Activated CD4-positive, alpha-beta T cell treated with anti-CD3 and anti-CD28 coated beads for 24 hours (primary cell): Measurements from ENCODE around the gene FSIP1.
A peak's percentile ranks its signal among the peaks of the same experiment; 100 is the strongest.

Experiments used
- DNase-seq, 2 donors: peaks; one replicate each; pipeline ENCODE4 v3.0.0-alpha.2; 2020; ENCODE audit warnings: low read depth in 2 of 2

Gene FSIP1

DNA sequence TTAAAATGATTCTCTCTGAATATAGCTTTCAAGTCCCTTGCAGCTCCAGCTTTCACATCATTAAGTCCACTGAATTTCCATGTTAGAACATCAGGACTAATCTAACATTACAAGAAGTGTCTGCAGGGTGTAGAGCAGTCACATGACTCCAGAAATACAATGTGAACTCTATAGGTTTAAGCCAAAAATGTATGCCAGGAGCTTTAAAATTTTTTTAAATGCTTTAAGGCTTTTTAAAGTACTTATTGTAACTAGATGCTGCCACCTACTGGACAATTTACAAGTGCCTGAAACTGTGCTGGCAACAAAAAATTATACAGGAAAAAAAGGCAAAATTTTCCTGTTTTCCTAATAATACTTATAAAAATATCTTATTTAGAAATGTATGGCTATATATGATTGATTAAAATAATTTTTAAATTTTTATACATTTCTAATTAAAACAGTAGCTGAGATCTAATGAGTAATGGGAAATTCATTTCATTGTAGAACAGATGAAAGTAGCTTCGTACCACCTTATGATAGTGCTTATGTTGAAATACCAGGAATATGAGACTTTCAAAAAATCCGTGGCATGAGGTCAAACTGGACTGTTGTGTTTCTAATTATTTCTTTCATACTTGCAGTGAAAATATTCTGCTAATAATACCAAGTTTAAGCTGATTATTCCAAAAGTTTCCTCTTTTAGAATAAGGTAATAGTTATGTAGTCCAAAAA, 25.7 kb downstream of the FSIP1 start:
- DNase-seq = peak in 1 of 2 donors; percentile 7

DNA sequence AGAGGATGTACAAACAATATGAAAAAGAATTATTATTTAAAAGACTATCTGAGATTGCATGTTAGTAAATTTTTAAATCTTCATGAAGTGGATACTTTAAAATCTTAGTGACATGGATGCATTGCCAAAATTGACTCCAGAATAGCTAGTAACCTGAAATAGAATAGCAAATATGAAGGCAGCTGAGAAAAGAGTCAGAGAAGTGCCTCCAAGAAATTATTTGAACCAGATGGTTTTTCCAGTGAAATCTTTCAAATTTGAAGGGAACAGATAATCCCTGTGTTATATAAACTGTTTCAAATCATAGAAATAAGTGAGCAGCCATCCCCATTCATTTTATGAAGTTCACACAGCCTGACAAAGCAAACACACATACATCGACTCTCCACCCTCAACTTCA, 29.6 kb downstream of the FSIP1 start:
- no peak for DNase-seq

DNA sequence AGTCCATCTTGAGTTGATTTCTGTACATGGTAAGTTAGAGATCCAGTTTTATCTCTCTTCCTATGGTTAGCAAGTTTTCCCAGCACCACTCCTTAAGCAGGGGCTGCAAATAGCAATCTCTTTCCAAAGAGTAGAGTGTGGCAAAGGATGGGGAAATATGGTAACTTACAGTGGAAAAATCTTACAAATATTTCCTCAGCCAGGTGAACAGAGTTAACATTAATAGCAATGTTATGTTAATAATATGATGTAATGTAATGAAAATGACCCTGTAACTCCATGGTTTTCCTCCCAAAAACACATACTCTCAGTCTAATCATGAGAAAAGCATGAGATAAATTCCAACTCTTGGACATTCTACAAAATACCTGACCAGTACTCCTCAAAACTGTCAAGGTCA, 30.4 kb downstream of the FSIP1 start:
- DNase-seq = no peak

DNA sequence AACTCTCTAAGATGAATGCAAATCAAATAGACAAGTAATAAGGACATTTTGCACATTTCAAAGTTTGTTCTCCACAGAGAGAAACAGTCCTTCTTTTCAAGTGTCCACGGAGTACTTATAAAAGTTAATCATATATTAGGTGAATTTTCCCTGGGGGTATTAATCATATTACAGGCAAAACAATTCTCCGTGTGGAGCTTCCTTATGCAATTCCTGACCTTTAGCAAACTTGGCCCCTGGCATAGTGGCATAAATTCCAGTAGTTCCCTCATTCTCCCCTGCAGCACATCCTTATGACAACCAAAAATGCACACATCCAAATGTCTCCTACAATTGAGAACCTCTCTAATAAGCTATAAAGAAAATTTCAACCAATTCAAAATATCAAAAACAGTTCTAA, 34.4 kb downstream of the FSIP1 start:
- DNase-seq = no peak

DNA sequence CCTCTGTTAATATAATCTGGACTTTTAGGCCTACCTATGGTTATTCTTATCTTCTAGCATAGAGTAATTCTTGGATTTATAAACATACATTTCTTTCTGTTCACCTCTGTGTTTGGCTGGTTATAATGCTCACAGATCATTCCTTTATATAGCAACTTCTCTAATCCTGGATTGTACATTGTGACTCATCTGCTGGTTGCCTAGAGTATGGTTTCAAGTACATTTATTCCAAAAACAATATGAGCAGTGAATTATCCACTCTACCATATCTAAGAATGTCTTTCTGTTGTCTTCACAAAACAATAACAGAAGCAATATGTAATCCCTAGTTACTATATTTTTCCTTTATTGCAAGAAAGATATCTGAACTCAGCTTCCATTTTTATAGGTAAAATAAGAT, 35.3 kb downstream of the FSIP1 start:
- DNase-seq = no peak

DNA sequence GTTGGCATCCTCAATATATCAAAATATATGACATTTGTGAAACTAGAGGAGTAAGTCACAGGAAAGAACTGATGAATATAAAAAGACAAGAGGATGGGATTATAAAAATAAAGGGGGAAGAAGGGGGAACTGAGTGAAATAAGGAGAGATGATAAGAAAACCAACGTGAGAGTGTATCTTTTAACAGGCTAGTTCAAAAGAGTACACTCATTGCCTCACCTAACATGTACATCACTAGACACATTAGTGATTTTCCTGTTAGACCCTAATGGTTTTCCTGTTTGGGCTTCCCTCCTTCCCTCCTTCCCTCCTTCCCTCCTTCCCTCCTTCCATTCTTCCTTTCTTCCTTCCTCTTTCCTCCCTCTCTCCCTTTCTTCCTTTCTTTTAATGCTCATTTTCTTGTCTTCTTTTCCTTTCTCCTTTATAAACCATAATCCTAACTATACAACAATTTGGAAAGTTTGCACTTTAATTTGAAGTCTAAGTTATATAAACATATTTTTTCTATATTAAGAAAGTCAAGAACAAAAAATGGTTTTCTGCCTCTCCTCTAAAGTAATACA, 35.8 kb downstream of the FSIP1 start:
- no peak for DNase-seq

DNA sequence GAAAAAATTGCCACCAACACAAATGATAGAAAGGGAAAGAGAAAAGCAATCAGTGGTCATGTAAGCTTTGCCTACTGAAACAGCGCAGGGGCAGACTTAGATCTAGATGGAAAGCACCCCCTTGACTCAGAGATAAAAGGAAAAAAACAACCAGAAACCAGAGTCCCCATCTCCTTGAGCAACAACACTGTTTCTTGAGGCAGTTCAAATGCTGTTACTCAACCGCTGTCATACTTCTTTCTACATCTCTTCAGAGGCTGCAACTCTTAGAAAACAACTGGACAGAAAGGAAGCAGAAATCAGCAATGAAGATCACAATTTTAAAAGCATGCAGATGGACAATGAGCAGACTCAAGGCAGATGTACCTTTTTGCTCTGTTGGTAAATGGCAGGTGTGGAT, 36.5 kb downstream of the FSIP1 start:
- no peak for DNase-seq

DNA sequence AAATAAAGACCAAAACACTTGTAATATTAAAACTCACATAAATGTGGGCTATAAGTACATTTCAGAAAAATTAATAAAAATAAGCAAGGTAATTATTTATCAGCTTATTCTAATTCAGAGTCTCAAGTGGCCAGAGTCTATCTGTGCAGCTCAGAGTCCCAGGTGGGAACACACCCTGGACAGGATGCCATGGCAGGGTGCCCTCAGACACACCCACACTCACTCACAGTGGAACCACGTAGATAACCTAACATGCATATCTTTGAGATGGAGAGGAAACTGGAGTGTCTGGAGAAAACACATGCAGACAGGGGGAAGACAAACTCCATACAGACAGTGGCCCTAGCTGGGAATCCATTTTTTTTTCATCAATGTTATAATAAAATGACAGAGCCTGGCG, 37.2 kb downstream of the FSIP1 start:
- DNase-seq = no peak

DNA sequence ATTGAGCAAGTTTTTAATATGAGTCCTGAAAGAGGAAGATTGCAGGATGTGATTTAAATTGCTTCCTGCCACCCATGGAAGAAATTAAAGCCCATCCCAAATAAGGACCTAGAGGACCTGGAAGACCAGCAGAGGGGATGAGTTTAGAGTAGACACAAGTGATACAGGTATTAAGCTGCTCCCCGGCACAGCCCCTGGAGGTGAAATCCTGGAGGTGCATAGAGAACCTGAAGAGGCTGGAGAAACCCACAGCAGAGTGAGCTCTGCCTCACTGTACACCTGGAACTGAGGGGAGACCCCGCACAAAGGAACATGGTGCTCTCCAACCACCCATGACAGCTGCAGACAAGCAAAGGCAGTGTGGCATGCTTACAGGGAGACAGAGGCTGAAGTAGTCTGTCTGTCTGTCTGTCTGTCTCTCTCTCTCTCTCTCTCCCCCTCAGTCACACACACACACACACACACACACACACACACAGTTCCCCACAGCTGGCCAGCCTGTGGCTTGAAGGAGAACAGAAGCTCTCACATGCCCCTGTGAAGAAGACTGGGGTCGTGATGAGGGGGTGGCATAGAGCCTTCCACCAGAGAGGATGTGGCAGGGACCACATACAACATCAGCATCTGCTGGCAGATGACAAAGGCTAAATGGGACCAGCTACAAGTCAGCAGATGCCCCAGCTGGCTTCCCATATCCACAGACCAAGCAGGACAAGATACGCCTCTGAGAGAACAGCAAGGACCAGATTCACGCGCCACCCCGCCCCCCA, 38.1 kb downstream of the FSIP1 start:
- no peak for DNase-seq

DNA sequence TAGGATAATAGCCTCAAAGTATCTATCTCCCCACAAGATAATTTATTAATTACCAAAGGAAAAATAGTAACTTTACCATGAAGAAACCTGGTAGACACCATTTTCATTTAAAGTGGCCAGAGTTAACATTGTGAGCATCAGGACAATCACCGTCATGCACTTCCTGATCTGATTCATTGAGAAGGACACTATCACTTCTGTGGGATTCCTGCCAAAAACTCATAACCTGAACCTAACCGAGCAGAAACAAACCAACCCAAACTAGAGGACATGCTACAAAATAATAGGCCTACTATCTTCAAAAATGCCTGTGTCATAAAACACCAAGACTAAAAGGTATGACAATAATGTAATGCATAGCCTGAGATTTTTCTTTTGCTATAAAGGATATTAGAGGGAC, 39.0 kb downstream of the FSIP1 start:
- no peak for DNase-seq

DNA sequence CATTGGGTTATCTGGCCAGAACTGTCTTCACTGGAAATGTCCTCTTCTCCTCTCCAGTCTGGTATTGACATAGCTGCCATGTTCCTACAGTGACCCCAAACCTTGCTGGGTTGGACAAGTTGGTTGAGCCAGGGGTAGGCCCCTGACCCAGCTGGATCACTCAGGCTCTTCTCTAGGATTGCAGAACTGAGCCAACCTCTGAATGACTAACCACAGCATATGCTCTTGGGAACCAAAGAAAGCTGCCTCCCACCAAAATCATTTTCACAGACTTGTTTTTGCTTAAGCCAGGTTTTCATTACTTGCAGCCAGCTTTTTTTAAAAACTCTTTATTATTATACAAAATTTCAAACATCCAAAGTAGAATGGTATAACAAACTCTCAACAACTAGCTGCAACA, 41.4 kb downstream of the FSIP1 start:
- DNase-seq = no peak

DNA sequence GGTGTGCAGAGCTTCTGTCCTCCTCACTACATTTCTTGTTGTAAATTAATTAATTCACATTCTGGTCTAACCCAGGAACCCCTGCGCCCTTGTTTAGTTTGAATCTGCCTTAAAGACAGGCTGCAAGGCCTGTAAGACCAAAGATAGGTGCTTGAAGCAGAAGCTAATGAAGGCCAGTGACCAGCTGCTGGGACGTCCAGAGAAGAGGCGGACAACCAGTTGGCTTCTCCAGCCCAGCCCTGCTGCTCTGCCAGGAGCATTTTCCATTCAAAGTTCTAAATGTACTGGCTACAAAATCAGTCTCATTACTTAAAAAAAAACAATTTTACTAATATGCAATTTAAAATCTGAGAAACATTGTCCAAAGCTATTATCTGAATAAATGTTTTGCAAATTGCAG, 43.6 kb downstream of the FSIP1 start:
- DNase-seq = no peak

DNA sequence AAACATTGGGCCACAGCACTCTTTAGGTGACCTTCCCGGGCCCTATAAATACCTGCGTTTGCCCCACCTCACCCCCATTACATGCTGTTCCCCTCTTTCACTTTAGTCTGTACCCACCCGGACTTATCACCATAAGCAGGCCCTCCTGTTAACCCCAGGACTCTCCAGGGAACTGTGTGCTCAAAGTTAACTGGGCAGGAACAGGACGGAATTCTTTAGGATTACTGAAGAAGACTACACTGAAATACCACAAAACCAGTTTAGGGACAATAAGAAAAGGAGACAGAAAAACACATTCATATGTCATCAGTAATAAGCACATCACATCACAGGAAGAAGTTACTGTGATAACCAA, 45.5 kb downstream of the FSIP1 start:
- no peak for DNase-seq

DNA sequence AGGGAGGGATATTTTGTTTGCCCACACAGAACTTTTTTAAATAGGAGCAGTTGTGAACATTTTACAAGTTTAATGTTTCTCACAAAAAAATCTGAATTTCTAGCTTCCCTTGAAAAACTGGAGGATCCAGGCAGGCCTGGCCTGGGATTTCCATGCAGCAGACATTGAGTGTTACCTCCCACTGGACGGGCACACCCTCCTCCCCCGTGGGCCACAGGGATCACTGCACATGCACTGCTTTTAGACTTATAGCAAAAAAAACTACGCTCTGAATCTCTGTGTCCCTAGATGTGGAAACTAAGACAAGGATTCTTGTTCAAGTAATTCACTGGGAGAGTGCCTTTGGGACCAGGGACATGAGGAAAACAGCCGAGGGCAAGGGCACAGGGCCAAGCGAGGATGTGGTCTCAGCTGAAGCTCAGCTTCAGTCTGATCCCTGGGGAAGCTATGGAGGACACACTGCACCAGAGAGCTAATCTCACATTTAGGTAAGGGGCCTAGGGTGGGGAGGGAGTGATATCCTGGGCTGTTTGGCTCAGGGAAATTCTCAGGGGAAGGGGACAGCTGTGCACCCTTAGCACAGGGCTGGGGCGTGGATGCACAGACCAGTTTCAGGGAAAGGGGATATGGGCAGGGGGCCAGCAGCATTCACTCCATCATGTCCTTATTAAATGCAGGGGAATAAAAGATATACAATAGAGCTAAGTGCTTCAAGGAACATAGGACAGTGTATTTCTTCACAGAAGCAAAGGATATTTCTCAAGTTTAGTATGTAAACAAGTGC, 46.0 kb downstream of the FSIP1 start:
- no peak for DNase-seq

DNA sequence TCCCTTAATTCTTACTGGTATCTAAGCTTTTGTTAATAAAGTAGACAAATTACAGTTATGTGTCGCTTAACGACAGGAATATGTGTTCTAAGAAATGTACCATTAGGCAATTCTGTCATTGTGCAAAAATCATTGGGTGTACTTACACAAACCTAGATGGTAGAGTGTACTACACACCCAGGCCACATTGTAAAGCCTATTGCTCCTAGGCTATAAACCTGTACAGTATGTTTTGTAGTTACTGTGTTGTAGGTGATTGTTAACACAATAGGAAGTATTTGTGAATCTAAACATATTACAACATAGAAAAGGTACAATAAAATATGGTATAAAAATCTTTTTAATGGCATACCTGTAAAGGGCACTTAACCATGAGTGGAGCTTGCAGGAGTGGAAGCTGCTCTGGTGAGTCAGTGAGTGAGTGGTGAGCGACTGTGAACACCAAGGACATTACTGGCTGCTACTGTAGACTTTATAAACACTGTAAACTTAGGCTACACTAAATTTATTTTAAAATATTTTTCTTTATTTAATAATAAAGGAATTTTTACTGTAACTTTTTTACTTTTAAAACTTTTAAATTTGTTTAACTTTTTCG, 47.4 kb downstream of the FSIP1 start:
- no peak for DNase-seq

DNA sequence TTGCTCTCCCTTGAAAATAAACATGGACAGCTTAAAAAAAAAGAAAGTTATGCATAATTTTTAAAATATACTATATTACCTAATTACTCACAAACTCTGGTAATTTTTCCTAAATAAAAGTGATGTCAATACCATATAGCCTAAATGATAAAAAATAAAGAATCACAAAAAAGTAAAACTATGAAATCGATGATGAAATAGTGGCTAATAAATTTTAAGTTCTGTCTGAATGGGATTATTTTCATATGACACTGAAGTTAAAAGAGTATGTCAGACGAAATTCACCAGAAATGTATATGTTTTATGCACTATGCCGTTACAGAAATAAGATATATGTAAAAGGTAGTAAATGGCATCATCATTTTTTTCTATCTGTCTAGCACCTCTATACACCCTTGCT, 51.4 kb downstream of the FSIP1 start:
- DNase-seq = no peak

DNA sequence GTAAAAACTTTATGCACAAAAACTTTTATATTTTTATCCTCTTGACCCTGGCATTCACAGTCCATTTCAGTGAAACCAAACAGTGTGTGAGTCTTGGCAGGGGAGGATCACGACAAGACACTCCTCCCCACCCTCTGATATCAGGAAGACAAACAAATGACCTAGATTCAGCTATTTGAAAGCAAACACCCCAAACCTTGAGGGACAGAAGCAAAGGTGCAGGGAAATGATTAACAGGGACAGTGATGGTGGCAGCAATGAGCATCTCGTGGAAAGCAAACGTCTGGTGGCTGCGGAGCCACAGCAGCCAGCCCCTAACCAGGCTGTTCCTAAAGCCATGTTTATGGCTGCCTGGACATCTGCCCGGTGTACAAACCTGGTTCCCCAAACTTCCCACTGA, 52.1 kb downstream of the FSIP1 start:
- no peak for DNase-seq

DNA sequence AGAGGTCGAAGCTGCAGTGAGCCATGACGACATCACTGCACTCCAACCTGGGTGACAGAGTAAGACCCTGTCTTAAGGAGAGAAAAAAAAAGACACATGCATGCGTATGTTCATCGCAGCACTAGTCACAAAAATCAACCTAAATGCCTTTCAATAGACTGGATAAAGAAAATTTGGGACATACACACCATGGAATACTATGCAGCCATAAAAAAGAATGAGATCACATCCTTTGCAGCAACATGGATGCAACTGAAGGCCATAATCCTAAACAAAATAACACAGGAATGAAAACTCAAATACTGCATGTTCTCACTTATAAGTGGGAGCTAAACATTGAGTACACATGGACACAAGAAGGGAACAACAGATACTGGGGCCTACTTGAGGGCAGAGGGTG, 53.1 kb downstream of the FSIP1 start:
- no peak for DNase-seq

DNA sequence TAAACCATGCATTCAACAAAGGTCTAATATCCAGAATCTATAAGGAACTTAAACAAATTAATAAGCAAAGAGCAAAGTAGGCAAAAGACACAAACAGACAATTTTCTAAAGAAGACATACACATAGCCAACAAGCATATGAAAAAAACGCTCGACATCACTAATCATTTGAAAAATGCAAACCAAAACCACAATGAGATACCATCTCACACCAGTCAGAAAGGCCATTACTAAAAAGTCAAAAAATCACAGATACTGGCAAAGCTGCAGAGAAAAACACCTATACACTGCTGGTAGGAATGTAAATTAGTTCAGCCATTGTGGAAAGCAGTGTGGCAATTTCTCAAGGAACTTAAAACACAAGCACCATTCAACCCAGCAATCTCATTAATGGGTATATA, 53.8 kb downstream of the FSIP1 start:
- no peak for DNase-seq

DNA sequence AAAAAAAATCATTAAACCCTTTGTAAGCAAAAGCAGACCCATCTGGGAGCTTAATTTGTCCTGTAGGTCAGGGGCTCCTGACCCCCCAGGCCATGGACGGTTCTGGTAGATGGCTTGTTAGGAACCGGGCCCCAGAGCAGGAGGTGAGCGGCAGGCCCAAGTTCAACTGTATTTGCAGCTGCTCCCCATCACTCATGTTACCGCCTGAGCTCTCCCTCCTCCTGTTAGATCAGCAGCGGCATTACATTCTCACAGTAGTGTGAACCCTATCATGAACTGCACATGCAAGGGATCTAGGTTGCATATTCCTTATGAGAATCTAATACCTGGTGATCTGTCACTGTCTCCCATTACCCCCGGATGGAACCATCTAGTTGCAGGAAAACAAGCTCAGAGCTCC, 60.7 kb downstream of the FSIP1 start:
- DNase-seq = no peak

DNA sequence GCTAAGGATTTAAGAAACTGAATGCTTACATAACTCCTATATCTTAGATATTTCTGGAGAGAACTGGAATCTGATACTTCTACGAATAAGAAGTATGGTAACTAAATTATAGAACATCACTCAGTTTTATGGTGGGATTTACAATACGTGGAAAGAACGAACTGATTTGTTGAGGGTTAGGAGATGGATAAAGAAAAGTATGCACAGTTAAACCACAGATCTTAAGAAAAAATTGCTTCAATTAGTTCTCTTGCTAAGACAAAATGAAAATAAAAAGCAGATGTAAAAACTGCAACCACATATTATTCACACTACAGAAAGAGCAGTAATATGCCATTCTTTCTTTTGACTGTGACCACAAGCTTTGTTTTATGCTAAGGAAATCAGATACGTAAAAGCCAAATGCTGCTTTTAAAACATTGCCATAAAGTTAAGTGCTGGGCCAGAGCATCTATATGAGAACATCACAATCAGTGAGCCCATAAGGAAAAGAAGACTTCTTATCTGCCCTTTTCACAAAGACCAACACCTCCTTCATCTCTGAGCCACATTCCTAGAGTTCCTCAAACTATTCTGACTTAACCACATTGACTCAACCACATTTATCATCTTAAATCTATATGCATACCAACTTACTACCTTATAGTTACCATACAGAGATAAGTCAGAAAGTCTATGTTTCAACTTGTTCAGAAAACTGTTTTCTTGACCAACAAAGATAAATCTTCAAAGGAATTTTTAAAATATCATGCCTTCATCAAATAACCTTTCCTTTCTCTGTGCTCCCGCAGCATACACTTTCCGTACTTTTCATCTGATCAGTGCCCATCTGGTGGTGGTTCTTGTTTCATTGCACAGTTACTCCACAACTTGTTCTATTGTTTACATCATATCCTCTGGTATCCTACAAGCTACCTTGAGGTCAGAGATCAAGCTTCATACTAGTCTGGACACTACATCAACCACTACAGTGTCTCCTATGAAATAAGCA, 61.7 kb downstream of the FSIP1 start:
- no peak for DNase-seq
